ENCODE results near the gene GAK. TPM values are rescaled to one million over a fixed set of nuclear protein-coding genes. Genes with fewer than 3 reads are reported as not detected.

GAK gene
- total RNA-seq, 1 donor from 2014 or later = 86.9 TPM

DNA sequence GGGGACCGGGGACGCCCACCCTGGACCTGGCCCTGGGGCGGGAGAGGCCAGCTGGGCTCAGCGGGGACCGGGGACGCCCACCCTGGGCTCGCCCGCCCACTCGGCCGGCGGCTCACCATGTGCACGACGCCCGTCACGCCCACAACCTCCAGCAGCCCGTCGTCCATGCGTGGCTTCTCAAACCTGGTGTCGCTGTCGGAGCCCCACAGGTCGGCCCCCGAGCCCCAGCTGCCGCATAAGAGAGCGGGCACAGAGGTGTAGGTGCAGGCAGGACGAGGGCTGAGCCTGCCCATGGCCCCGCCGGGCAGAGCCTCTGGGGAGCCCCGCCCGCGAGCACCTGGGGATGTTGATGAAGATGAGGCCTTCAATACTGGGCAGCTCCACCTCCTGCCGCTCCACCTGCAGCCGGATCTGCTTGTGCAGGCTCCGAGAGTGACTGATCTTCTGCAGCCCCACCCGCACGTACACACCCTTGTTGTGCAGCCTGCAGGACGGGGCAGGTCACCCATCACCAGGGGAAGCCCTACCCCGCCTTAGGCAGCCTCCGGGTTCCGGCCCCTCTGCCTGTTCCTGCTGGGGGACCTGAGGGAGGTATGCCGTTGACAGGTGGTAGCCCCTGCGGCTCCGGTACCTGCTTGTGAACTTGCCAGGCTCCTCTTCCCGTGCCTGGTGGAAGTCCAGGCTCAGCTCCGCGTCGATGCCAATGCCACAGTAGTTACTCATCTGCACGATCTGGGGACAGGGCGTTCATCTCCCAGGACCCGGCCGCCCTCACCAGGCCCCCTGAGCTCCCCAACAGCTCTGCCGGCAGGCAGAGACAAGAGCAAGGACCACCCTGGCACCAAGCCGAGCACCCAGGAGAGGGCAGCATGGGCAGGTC, 29.5 kb upstream of the GAK start:
- DNase-seq (ENCODE audit: low read depth) = no peak
- FAIRE-seq = no peak
- H3K4me3 Mint-ChIP-seq (ENCODE audit: unreplicated experiment) = no peak overlapping the region

GRCh38 chr4:960636-961350, 28.7 kb upstream of the GAK start:
- Histone ChIP-seq H4K20me1 (ENCODE audit: insufficient read depth, low read length) (no peaks in the 10 kb centered on the region), H3K9me3 (ENCODE audit: insufficient read depth, low read depth, low read length) (no peaks in the 10 kb centered on the region), H3K79me2 (ENCODE audit: insufficient read depth, low read length) (no peaks in the 10 kb centered on the region), H3K9ac (ENCODE audit: low read length) (no peak overlapping the region), H3K27ac (ENCODE audit: low read depth, low read length) (no peak overlapping the region), H3K4me2 (ENCODE audit: low read length) (no peak overlapping the region), H3K36me3 (ENCODE audit: insufficient read depth, low read length) (no peaks in the 10 kb centered on the region), H3K4me1 (ENCODE audit: insufficient read depth, low read length) (no peaks in the 10 kb centered on the region), H3K27me3 (ENCODE audit: insufficient read depth, low read length) (no peaks in the 10 kb centered on the region), H2AFZ (ENCODE audit: low read depth, low read length) (no peak overlapping the region), H3K4me3 (ENCODE audit: insufficient read depth, low read depth, low read length) (no peak overlapping the region)
- H3K4me3 Mint-ChIP-seq (ENCODE audit: unreplicated experiment) = no peak overlapping the region
- no peak for TF ChIP-seq CTCF (IDR thresholded peaks at IDR 0.05; ENCODE audit: insufficient read depth, low read depth, low read length)
- TF ChIP-seq EZH2 (IDR thresholded peaks at IDR 0.05; ENCODE audit: insufficient read depth, low read length) = no peak
- H3K27me3 Mint-ChIP-seq (ENCODE audit: low read depth, unreplicated experiment) = no peaks in the 10 kb centered on the region
- H3K27ac Mint-ChIP-seq (ENCODE audit: unreplicated experiment) = no peak overlapping the region
- peaks cover 2% of the 10 kb centered on the region for H3K36me3 Mint-ChIP-seq (ENCODE audit: low read depth, unreplicated experiment)
- no peak for DNase-seq (ENCODE audit: low read depth)
- no peaks in the 10 kb centered on the region for H3K4me1 Mint-ChIP-seq (ENCODE audit: low read depth, unreplicated experiment)
- no peaks in the 10 kb centered on the region for H3K9me3 Mint-ChIP-seq (ENCODE audit: unreplicated experiment)
- FAIRE-seq = no peak

More for the DNA sequence above, 29.5 kb upstream of the GAK start:
- no peak overlapping the region for H3K27ac Mint-ChIP-seq (ENCODE audit: unreplicated experiment)
- no peaks in the 10 kb centered on the region for H3K4me1 Mint-ChIP-seq (ENCODE audit: low read depth, unreplicated experiment)
- Histone ChIP-seq H3K9ac (ENCODE audit: low read length) (no peak overlapping the region), H3K36me3 (ENCODE audit: insufficient read depth, low read length) (no peaks in the 10 kb centered on the region), H3K79me2 (ENCODE audit: insufficient read depth, low read length) (no peaks in the 10 kb centered on the region), H2AFZ (ENCODE audit: low read depth, low read length) (no peak overlapping the region), H3K4me1 (ENCODE audit: insufficient read depth, low read length) (no peaks in the 10 kb centered on the region), H4K20me1 (ENCODE audit: insufficient read depth, low read length) (no peaks in the 10 kb centered on the region), H3K4me2 (ENCODE audit: low read length) (no peak overlapping the region), H3K9me3 (ENCODE audit: insufficient read depth, low read depth, low read length) (no peaks in the 10 kb centered on the region), H3K4me3 (ENCODE audit: insufficient read depth, low read depth, low read length) (no peak overlapping the region), H3K27ac (ENCODE audit: low read depth, low read length) (no peak overlapping the region), H3K27me3 (ENCODE audit: insufficient read depth, low read length) (no peaks in the 10 kb centered on the region)
- no peaks in the 10 kb centered on the region for H3K9me3 Mint-ChIP-seq (ENCODE audit: unreplicated experiment)
- no peaks in the 10 kb centered on the region for H3K27me3 Mint-ChIP-seq (ENCODE audit: low read depth, unreplicated experiment)
- no peak for TF ChIP-seq CTCF (IDR thresholded peaks at IDR 0.05; ENCODE audit: insufficient read depth, low read depth, low read length)
- TF ChIP-seq EZH2 (IDR thresholded peaks at IDR 0.05; ENCODE audit: insufficient read depth, low read length) = no peak
- peaks cover 2% of the 10 kb centered on the region for H3K36me3 Mint-ChIP-seq (ENCODE audit: low read depth, unreplicated experiment)

Measured in astrocyte (in vitro differentiated cells and primary cell).